HL-60 (cell line): ENCODE measurements around the gene RHBDD1.
"Not testable (repeated sequence)": the region's sequence is repeated elsewhere in the genome, so short reads cannot be mapped to it uniquely, and the experiment has no call there.

Source experiments
- GABPA ChIP-seq: IDR thresholded peaks from 2 replicates; pipeline ENCODE4 v1.6.1; 2012; ENCODE audit warnings: low read depth
- POLR2AphosphoS5 ChIP-seq: IDR thresholded peaks from 2 replicates; pipeline ENCODE4 v1.6.1; 2012; ENCODE audit warnings: low read depth
- TF ChIP-seq, protein P1 (sequence below): IDR thresholded peaks from 2 replicates; pipeline ENCODE4 v1.6.1; 2012; ENCODE audit warnings: low read depth; ENCODE audit not compliant: insufficient replicate concordance
- TF ChIP-seq, protein P2 (sequence below): IDR thresholded peaks from one replicate; pipeline ENCODE4 v1.5.1; 2011; ENCODE audit warnings: low read length, control low read depth, inconsistent platforms; ENCODE audit not compliant: insufficient read depth

DNA sequence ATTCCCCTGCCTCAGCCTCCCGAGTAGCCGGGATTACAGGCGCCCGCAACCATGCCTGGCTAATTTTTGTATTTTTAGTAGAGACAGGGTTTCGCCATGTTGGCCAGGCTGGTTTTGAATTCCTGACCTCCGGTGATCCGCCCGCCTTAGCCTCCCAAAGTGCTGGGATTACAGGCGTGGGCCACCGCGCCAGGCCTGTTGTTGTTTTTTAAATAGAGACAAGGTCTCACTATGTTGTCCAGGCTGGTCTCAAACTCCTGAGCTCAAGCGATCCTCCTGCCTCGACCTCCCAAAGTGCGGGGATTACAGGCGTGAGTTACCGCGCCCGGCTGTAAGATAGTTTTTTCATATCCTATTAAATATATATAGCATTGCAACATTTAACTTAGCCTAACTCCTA is 974 bp upstream of the RHBDD1 start:
- TF ChIP-seq, protein P1, sequence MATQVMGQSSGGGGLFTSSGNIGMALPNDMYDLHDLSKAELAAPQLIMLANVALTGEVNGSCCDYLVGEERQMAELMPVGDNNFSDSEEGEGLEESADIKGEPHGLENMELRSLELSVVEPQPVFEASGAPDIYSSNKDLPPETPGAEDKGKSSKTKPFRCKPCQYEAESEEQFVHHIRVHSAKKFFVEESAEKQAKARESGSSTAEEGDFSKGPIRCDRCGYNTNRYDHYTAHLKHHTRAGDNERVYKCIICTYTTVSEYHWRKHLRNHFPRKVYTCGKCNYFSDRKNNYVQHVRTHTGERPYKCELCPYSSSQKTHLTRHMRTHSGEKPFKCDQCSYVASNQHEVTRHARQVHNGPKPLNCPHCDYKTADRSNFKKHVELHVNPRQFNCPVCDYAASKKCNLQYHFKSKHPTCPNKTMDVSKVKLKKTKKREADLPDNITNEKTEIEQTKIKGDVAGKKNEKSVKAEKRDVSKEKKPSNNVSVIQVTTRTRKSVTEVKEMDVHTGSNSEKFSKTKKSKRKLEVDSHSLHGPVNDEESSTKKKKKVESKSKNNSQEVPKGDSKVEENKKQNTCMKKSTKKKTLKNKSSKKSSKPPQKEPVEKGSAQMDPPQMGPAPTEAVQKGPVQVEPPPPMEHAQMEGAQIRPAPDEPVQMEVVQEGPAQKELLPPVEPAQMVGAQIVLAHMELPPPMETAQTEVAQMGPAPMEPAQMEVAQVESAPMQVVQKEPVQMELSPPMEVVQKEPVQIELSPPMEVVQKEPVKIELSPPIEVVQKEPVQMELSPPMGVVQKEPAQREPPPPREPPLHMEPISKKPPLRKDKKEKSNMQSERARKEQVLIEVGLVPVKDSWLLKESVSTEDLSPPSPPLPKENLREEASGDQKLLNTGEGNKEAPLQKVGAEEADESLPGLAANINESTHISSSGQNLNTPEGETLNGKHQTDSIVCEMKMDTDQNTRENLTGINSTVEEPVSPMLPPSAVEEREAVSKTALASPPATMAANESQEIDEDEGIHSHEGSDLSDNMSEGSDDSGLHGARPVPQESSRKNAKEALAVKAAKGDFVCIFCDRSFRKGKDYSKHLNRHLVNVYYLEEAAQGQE: not testable (repeated sequence)
- TF ChIP-seq, protein P2, sequence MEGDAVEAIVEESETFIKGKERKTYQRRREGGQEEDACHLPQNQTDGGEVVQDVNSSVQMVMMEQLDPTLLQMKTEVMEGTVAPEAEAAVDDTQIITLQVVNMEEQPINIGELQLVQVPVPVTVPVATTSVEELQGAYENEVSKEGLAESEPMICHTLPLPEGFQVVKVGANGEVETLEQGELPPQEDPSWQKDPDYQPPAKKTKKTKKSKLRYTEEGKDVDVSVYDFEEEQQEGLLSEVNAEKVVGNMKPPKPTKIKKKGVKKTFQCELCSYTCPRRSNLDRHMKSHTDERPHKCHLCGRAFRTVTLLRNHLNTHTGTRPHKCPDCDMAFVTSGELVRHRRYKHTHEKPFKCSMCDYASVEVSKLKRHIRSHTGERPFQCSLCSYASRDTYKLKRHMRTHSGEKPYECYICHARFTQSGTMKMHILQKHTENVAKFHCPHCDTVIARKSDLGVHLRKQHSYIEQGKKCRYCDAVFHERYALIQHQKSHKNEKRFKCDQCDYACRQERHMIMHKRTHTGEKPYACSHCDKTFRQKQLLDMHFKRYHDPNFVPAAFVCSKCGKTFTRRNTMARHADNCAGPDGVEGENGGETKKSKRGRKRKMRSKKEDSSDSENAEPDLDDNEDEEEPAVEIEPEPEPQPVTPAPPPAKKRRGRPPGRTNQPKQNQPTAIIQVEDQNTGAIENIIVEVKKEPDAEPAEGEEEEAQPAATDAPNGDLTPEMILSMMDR: not testable (repeated sequence)
- TF ChIP-seq POLR2AphosphoS5, GABPA: not testable (repeated sequence)
